H1 (cell line): Measurements from ENCODE around the gene CDK19. TPM values are rescaled to one million over a fixed set of nuclear protein-coding genes. Genes with fewer than 3 reads are reported as not detected.

ENCODE experiments used
- CTCF ChIA-PET: fragments of 300-600 bp; sonication (Branson Sonifier 250); formaldehyde crosslinking; loops from one replicate; lab custom pipeline; 2021; ENCODE audit not compliant: partially characterized antibody; lab: Charles Lee
- POLR2A ChIA-PET: fragments of 300-600 bp; sonication (Branson Sonifier 250); formaldehyde crosslinking; loops from one replicate; lab custom pipeline; 2021; ENCODE audit warnings: inconsistent platforms; ENCODE audit not compliant: partially characterized antibody; lab: Charles Lee
- DNase-seq, 2 experiments: peaks; one replicate each; pipeline versions ENCODE4 v3.0.0 to v3.0.0-alpha.2; 2010 to 2022; ENCODE audit warnings: low spot score in 2 of 2, low read depth in 1 of 2, mixed read lengths in 1 of 2
- FAIRE-seq: peaks from 2 replicates; lab custom pipeline; 2011; peaks lifted over from hg19 to GRCh38; lab: Jason Lieb, UNC
- H2AFZ ChIP-seq: 2 replicates; pipeline ENCODE4 v1.8.1; 2012; ENCODE audit warnings: low read length, inconsistent platforms
- H2AK5ac ChIP-seq: 2 replicates; pipeline ENCODE4 v1.6.1; 2013; ENCODE audit warnings: low read depth, low read length
- H2BK120ac ChIP-seq: replicated peaks from 2 replicates; pipeline ENCODE3; 2013; ENCODE audit warnings: low read depth, low read length, inconsistent platforms
- H2BK12ac ChIP-seq: 2 replicates; pipeline ENCODE4 v1.6.1; 2013; ENCODE audit warnings: low read depth, low read length
- H2BK15ac ChIP-seq: 2 replicates; pipeline ENCODE4 v1.6.1; 2013; ENCODE audit warnings: low read length
- H2BK20ac ChIP-seq: 2 replicates; pipeline ENCODE4 v1.6.1; 2013; ENCODE audit warnings: low read length
- H2BK5ac ChIP-seq: 2 replicates; pipeline ENCODE4 v1.6.1; 2013; ENCODE audit warnings: low read depth, low read length
- H3K14ac ChIP-seq: 2 replicates; pipeline ENCODE4 v1.6.1; 2013; ENCODE audit warnings: inconsistent platforms; ENCODE audit not compliant: insufficient read length
- H3K18ac ChIP-seq: 2 replicates; pipeline ENCODE4 v1.6.1; 2013; ENCODE audit warnings: low read length; ENCODE audit errors: extremely low read depth
- H3K23ac ChIP-seq: 2 replicates; pipeline ENCODE4 v1.6.1; 2013; ENCODE audit warnings: inconsistent platforms; ENCODE audit not compliant: insufficient read length
- H3K23me2 ChIP-seq: 2 replicates; pipeline ENCODE4 v1.6.1; 2013; ENCODE audit warnings: low read depth, low read length
- H3K27ac ChIP-seq: 2 replicates; pipeline ENCODE4 v1.6.1; 2011; ENCODE audit warnings: low read depth, low read length, inconsistent platforms
- H3K27me3 ChIP-seq, 4 experiments: replicated peaks in 1 of 4; 1 replicate in 1 of 4; 2 replicates in 3 of 4; pipeline versions ENCODE4 v1.6.1 to v1.8.1; 2011 to 2013; ENCODE audit warnings: low read length in 3 of 4, mild to moderate bottlenecking in 3 of 4, inconsistent platforms in 2 of 4, mixed read lengths in 2 of 4, moderate library complexity in 1 of 4; ENCODE audit not compliant: control insufficient read depth in 3 of 4, insufficient read depth in 3 of 4; ENCODE audit errors: extremely low read depth in 1 of 4
- H3K36me3 ChIP-seq, 4 experiments: 2 replicates each; pipeline versions ENCODE4 v1.6.1 to v1.8.1; 2011 to 2013; ENCODE audit warnings: mild to moderate bottlenecking in 4 of 4, low read length in 3 of 4, moderate library complexity in 2 of 4, control low read depth in 1 of 4, inconsistent platforms in 1 of 4; ENCODE audit not compliant: insufficient read depth in 4 of 4, control insufficient read depth in 2 of 4
- H3K4ac ChIP-seq: replicated peaks from 2 replicates; pipeline ENCODE3; 2013; ENCODE audit warnings: low read length, low read depth, mixed read lengths, inconsistent platforms; ENCODE audit not compliant: insufficient read length
- H3K4me1 ChIP-seq, 4 experiments: replicated peaks in 1 of 4; 1 replicate in 1 of 4; 2 replicates in 3 of 4; pipeline versions ENCODE4 v1.6.1 to v1.8.1; 2011 to 2013; ENCODE audit warnings: low read length in 3 of 4, inconsistent platforms in 2 of 4, mixed read lengths in 1 of 4; ENCODE audit not compliant: insufficient read depth in 4 of 4, control insufficient read depth in 3 of 4
- H3K4me2 ChIP-seq, 2 experiments: 2 replicates each; pipeline versions ENCODE4 v1.6.1 to v1.8.1; 2011 to 2013; ENCODE audit warnings: low read depth in 2 of 2, low read length in 2 of 2, control low read depth in 1 of 2, inconsistent platforms in 1 of 2, mild to moderate bottlenecking in 1 of 2; ENCODE audit not compliant: insufficient read depth in 1 of 2
- H3K4me3 ChIP-seq, 4 experiments: fragments of 200-600, 300-600 bp in 1 of 4; sonication (generic), shearing (Covaris generic), sonication (Bioruptor Twin) in 1 of 4; 2 replicates each; pipeline versions ENCODE4 v1.5.1 to v1.8.1; 2011 to 2016; ENCODE audit warnings: low read length in 4 of 4, low read depth in 3 of 4, control low read depth in 2 of 4, inconsistent platforms in 2 of 4, mild to moderate bottlenecking in 2 of 4, mixed read lengths in 1 of 4, moderate library complexity in 1 of 4; ENCODE audit not compliant: insufficient read depth in 2 of 4; ENCODE audit errors: extremely low read depth in 1 of 4
- H3K56ac ChIP-seq: replicated peaks from 2 replicates; pipeline ENCODE3; 2013; ENCODE audit warnings: low read depth, mild to moderate bottlenecking, mixed read lengths, low read length, inconsistent platforms; ENCODE audit not compliant: insufficient read length
- H3K79me1 ChIP-seq: 2 replicates; pipeline ENCODE4 v1.6.1; 2013; ENCODE audit warnings: low read depth, low read length, control low read depth
- H3K79me2 ChIP-seq, 2 experiments: 2 replicates each; pipeline versions ENCODE4 v1.6.1 to v1.8.1; 2012 to 2013; ENCODE audit warnings: low read length in 2 of 2, mild to moderate bottlenecking in 2 of 2, inconsistent platforms in 1 of 2; ENCODE audit not compliant: insufficient read depth in 2 of 2, control insufficient read depth in 1 of 2
- H3K9ac ChIP-seq, 4 experiments: replicated peaks in 1 of 4; 1 replicate in 1 of 4; 2 replicates in 3 of 4; pipeline versions ENCODE4 v1.6.1 to v1.8.1; 2011 to 2013; ENCODE audit warnings: low read depth in 3 of 4, low read length in 3 of 4, control low read depth in 2 of 4, mild to moderate bottlenecking in 2 of 4, moderate library complexity in 2 of 4, inconsistent platforms in 1 of 4; ENCODE audit errors: extremely low read depth in 1 of 4
- H3K9me3 ChIP-seq, 2 experiments: 2 replicates each; pipeline versions ENCODE4 v1.6.1 to v1.8.1; 2012 to 2013; ENCODE audit warnings: mild to moderate bottlenecking in 2 of 2, moderate library complexity in 2 of 2, control low read depth in 1 of 2, inconsistent platforms in 1 of 2, low read depth in 1 of 2, low read length in 1 of 2, mixed read lengths in 1 of 2; ENCODE audit not compliant: insufficient read depth in 2 of 2
- H4K20me1 ChIP-seq, 2 experiments: replicated peaks in 1 of 2; 2 replicates each; pipeline versions ENCODE3 to v1.8.1; 2011 to 2013; ENCODE audit warnings: inconsistent platforms in 2 of 2, low read length in 2 of 2, mild to moderate bottlenecking in 1 of 2; ENCODE audit not compliant: insufficient read depth in 2 of 2, control insufficient read depth in 1 of 2
- H4K5ac ChIP-seq: 2 replicates; pipeline ENCODE4 v1.6.1; 2013; ENCODE audit warnings: low read length, low read depth, mixed read lengths, inconsistent platforms; ENCODE audit not compliant: insufficient read length
- H4K8ac ChIP-seq: 2 replicates; pipeline ENCODE4 v1.8.0; 2013; ENCODE audit warnings: mild to moderate bottlenecking, moderate library complexity, low read length, inconsistent platforms; ENCODE audit not compliant: insufficient read depth; ENCODE audit errors: extremely low read depth
- H4K91ac ChIP-seq: replicated peaks from 2 replicates; pipeline ENCODE3; 2013; ENCODE audit warnings: low read length, mixed read lengths, inconsistent platforms; ENCODE audit not compliant: insufficient read length
- EZH2 ChIP-seq: fragments of 200-600 bp; sonication (generic); IDR thresholded peaks from 2 replicates; pipeline ENCODE4 v1.7.1; 2012; ENCODE audit warnings: low read depth, mild to moderate bottlenecking, moderate library complexity, low read length, inconsistent platforms; ENCODE audit not compliant: severe bottlenecking
- KDM1A ChIP-seq: fragments of 200-600, 300-600 bp; sonication (generic); IDR thresholded peaks from 2 replicates; pipeline ENCODE4 v1.7.1; 2016; ENCODE audit warnings: mild to moderate bottlenecking, low read length, borderline replicate concordance
- POU5F1 ChIP-seq: IDR thresholded peaks from 2 replicates; pipeline ENCODE4 v1.6.1; 2011; ENCODE audit warnings: low read depth, mild to moderate bottlenecking, low read length, moderate library complexity
- RNF2 ChIP-seq: fragments of 200-900, 300-1000 bp; sonication (generic); IDR thresholded peaks from 2 replicates; pipeline ENCODE4 v1.7.1; 2016; ENCODE audit warnings: borderline replicate concordance, low read depth, mild to moderate bottlenecking, antibody characterized with exemption, low read length; ENCODE audit not compliant: poor library complexity, severe bottlenecking; ENCODE audit errors: missing control alignments
- SIN3A ChIP-seq, 2 experiments: IDR thresholded peaks in 1 of 2; conservative IDR thresholded peaks in 1 of 2; 2 replicates each; pipeline ENCODE4 v1.6.1; 2011 to 2012; ENCODE audit warnings: low read length in 2 of 2, improper control_type of control experiment in 1 of 2, low read depth in 1 of 2, mild to moderate bottlenecking in 1 of 2
- SP4 ChIP-seq: IDR thresholded peaks from 2 replicates; pipeline ENCODE4 v1.6.1; 2012; ENCODE audit warnings: low read length, inconsistent platforms
- WGBS, 2 experiments: shearing (Covaris generic) in 1 of 2; methylation state at CpG; one replicate each; pipeline versions ENCODE4 v1.1.6 to v1.1.7; 2013 to 2015; ENCODE audit warnings: low lambda C conversion rate in 2 of 2, mixed read lengths in 2 of 2, inconsistent platforms in 1 of 2, low coverage in 1 of 2, missing lambda C conversion rate in 1 of 2; ENCODE audit not compliant: insufficient replicate concordance in 2 of 2, insufficient coverage in 1 of 2, insufficient read length in 1 of 2; ENCODE audit errors: extremely low coverage in 1 of 2, missing lambda C conversion rate in 1 of 2; 5-methylcytosine and 5-hydroxymethylcytosine counted together
- polyA plus RNA-seq, 7 experiments: library from polyadenylated mRNA; depleted of rRNA in 3 of 7; stranded (reverse) in 5 of 7; unstranded in 2 of 7; fragments of >200 nt in 5 of 7; fragments of 200-250 nt in 2 of 7; gene quantifications; 1 replicate in 5 of 7; 2 replicates in 1 of 7; 4 replicates in 1 of 7; pipeline versions ENCODE4 v1.2.1 to v1.2.3, GENCODE V29; 2011 to 2013; ENCODE audit warnings: missing spikeins in 2 of 7, mixed read lengths in 2 of 7
- total RNA-seq: library from RNA; stranded (reverse); fragmentation: NEBNext Ultra II Directional; extraction: Animal tissue kit (Norgen Biotek cat#: 25700); gene quantifications from 2 replicates; pipeline ENCODE4 v1.2.1, GENCODE V29; 2021
- TF ChIP-seq, protein P1 (sequence below): IDR thresholded peaks from 2 replicates; pipeline ENCODE4 v1.6.1; 2012; ENCODE audit warnings: inconsistent platforms
- TF ChIP-seq, protein P2 (sequence below), 3 experiments: IDR thresholded peaks; 1 replicate in 2 of 3; 2 replicates in 1 of 3; pipeline versions ENCODE4 v1.5.1 to v1.6.1; 2011; ENCODE audit warnings: low read length in 3 of 3, mild to moderate bottlenecking in 3 of 3, inconsistent platforms in 2 of 3, low read depth in 1 of 3, moderate library complexity in 1 of 3; ENCODE audit not compliant: insufficient read depth in 1 of 3; ENCODE audit errors: control extremely low read depth in 1 of 3

The CDK19 gene
- total and polyA plus RNA-seq, 2 of the 8 experiments (the other 6 are each of a cell fraction or from before 2014, with no cell fraction given) = 4.9 to 12.6 TPM

DNA sequence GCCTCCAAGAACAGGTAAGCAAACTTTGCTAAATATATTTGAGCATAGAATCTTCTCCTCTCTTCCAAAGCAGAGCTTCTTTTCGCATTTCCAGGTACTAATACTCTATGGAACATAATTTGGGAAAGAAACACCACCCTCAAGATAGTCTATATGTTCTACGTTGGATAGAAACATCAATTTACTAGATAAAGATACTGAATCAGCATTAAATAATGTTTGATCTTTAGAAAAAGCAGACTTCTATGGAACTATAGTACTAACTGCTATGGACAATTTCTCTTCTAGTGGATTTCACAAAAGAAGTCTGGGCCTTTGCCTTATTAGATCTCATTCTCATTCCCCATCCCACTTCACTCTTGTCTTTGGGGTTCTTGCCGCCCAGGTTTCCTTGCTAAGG lies 103.0 kb downstream of the CDK19 start:
- Histone ChIP-seq H3K4me2 (no peak overlapping the region), H3K27ac (no peak overlapping the region), H4K8ac (no peak overlapping the region), H3K4me1 (peaks cover 0 to 6% (median 0%) of the 10 kb centered on the region in 4 experiments; a peak in 3 of 7 replicates), H3K56ac (no peak overlapping the region), H4K91ac (no peak overlapping the region), H4K20me1 (no peaks in the 10 kb centered on the region), H3K27me3 (no peaks in the 10 kb centered on the region), H3K4ac (no peak overlapping the region), H3K9ac (no peak overlapping the region), H2BK15ac (no peak overlapping the region), H3K4me3 (no peak overlapping the region), H2BK120ac (no peak overlapping the region), H3K36me3 (no peaks in the 10 kb centered on the region), H2AFZ (no peak overlapping the region), H3K18ac (no peak overlapping the region), H4K5ac (no peak overlapping the region), H3K79me1 (no peaks in the 10 kb centered on the region; the same call in 1 of the 2 replicates), H2BK5ac (no peak overlapping the region), H2BK12ac (no peak overlapping the region), H2BK20ac (no peak overlapping the region), H3K79me2 (no peaks in the 10 kb centered on the region), H3K9me3 (no peaks in the 10 kb centered on the region), H3K14ac (no peak overlapping the region), H2AK5ac (no peak overlapping the region), H3K23ac (no peak overlapping the region), H3K23me2 (no peaks in the 10 kb centered on the region; the same call in 1 of the 2 replicates)
- CTCF ChIA-PET = no interaction called here
- no peak for TF ChIP-seq SP4
- no peak for TF ChIP-seq KDM1A
- no peak for TF ChIP-seq RNF2
- TF ChIP-seq, protein P1, sequence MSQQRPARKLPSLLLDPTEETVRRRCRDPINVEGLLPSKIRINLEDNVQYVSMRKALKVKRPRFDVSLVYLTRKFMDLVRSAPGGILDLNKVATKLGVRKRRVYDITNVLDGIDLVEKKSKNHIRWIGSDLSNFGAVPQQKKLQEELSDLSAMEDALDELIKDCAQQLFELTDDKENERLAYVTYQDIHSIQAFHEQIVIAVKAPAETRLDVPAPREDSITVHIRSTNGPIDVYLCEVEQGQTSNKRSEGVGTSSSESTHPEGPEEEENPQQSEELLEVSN = no peak
- TF ChIP-seq POU5F1 = no peak
- TF ChIP-seq SIN3A (conservative IDR thresholded peaks at IDR 0.05 in 1 of 2, IDR thresholded peaks at IDR 0.05 in 1 of 2; ENCODE audit: low read depth in 1 of 2, low read length in 2 of 2) = no peak
- TF ChIP-seq, protein P2, sequence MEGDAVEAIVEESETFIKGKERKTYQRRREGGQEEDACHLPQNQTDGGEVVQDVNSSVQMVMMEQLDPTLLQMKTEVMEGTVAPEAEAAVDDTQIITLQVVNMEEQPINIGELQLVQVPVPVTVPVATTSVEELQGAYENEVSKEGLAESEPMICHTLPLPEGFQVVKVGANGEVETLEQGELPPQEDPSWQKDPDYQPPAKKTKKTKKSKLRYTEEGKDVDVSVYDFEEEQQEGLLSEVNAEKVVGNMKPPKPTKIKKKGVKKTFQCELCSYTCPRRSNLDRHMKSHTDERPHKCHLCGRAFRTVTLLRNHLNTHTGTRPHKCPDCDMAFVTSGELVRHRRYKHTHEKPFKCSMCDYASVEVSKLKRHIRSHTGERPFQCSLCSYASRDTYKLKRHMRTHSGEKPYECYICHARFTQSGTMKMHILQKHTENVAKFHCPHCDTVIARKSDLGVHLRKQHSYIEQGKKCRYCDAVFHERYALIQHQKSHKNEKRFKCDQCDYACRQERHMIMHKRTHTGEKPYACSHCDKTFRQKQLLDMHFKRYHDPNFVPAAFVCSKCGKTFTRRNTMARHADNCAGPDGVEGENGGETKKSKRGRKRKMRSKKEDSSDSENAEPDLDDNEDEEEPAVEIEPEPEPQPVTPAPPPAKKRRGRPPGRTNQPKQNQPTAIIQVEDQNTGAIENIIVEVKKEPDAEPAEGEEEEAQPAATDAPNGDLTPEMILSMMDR (IDR thresholded peaks at IDR 0.05; ENCODE audit: control extremely low read depth in 1 of 3, insufficient read depth in 1 of 3, low read depth in 1 of 3, low read length in 3 of 3) = no peak
- no peak for TF ChIP-seq EZH2
- FAIRE-seq (no peak), DNase-seq (no peak)
- 91% methylated on average over 3 of the region's 3 CpGs; no CpG with 5 or more reads in 1 of the 2 experiments for WGBS, 2 experiments
- POLR2A ChIA-PET = no interaction called here
